Measurements from ENCODE around the gene SUN3. TPM values are rescaled to one million over a fixed set of nuclear protein-coding genes. Genes with fewer than 3 reads are reported as not detected.

SUN3 gene
- total and polyA plus RNA-seq, 7 donors = 0.16 TPM; not detected in 6

GRCh38 chr7:47940088-47941013 lies 88.6 kb downstream of the SUN3 start:
- H3K9me3 ChIP-seq = no peaks in the 10 kb centered on the region
- 22 to 65% methylated on average over 14 of the region's 14 CpGs for WGBS, 2 donors
- TF ChIP-seq POLR2A (IDR thresholded peaks at IDR 0.05) = no peak
- no peak for TF ChIP-seq CTCF (IDR thresholded peaks at IDR 0.05)
- no peak for TF ChIP-seq POLR2AphosphoS5 (IDR thresholded peaks at IDR 0.05)
- no peak for TF ChIP-seq EP300 (IDR thresholded peaks at IDR 0.05)
- intact Hi-C loops (cut with DNase I) = no loop called here
- DNase-seq = no peak
- no peak overlapping the region for H3K4me3 ChIP-seq
- no peaks in the 10 kb centered on the region for H3K4me1 ChIP-seq
- H3K36me3 ChIP-seq = no peaks in the 10 kb centered on the region
- no peaks in the 10 kb centered on the region for H3K27me3 ChIP-seq
- H3K27ac ChIP-seq = peak overlapping the region; percentile 49 to 73 (median 52)

- Histone ChIP-seq H3K36me3 (no peaks in the 10 kb centered on the region), H3K27ac (peak overlapping the region in 1 of 4 donors; percentile 73), H3K27me3 (no peaks in the 10 kb centered on the region), H3K9me3 (no peaks in the 10 kb centered on the region), H3K4me1 (no peaks in the 10 kb centered on the region), H3K4me3 (no peak overlapping the region)
- intact Hi-C loops (cut with DNase I) = no loop called here
- no peak for DNase-seq
- no peak for TF ChIP-seq POLR2AphosphoS5 (IDR thresholded peaks at IDR 0.05)
- TF ChIP-seq CTCF (IDR thresholded peaks at IDR 0.05) = no peak
- 94% methylated on average over 7 of the region's 7 CpGs for WGBS, 2 donors
Observed at GRCh38 chr7:47939425-47940036, 89.4 kb downstream of the SUN3 start.

GRCh38 chr7:47938574-47939165 lies 90.2 kb downstream of the SUN3 start:
- H3K4me3 ChIP-seq = no peak overlapping the region
- DNase-seq = no peak
- H3K27me3 ChIP-seq = no peaks in the 10 kb centered on the region
- TF ChIP-seq POLR2A (IDR thresholded peaks at IDR 0.05) (no peak), EP300 (IDR thresholded peaks at IDR 0.05) (no peak), POLR2AphosphoS5 (IDR thresholded peaks at IDR 0.05) (no peak), CTCF (IDR thresholded peaks at IDR 0.05) (no peak)
- H3K36me3 ChIP-seq = no peaks in the 10 kb centered on the region
- H3K27ac ChIP-seq = no peak overlapping the region
- no peaks in the 10 kb centered on the region for H3K4me1 ChIP-seq
- intact Hi-C loops (cut with DNase I) = no loop called here
- no peaks in the 10 kb centered on the region for H3K9me3 ChIP-seq
- WGBS, 2 donors = 86 to 87% methylated on average over 6 of the region's 6 CpGs

GRCh38 chr7:47937711-47938573 lies 91.0 kb downstream of the SUN3 start:
- WGBS, 2 donors = 83 to 89% methylated on average over 11 of the region's 11 CpGs
- intact Hi-C loops (cut with DNase I) = no loop called here

More at GRCh38 chr7:47937711-47938573, 91.0 kb downstream of the SUN3 start:
- TF ChIP-seq CTCF (IDR thresholded peaks at IDR 0.05) (no peak), EP300 (IDR thresholded peaks at IDR 0.05) (no peak), POLR2AphosphoS5 (IDR thresholded peaks at IDR 0.05) (no peak), POLR2A (IDR thresholded peaks at IDR 0.05) (no peak)
- no peak for DNase-seq
- Histone ChIP-seq H3K36me3 (no peaks in the 10 kb centered on the region), H3K9me3 (no peaks in the 10 kb centered on the region), H3K4me1 (no peaks in the 10 kb centered on the region), H3K27me3 (no peaks in the 10 kb centered on the region), H3K27ac (no peak overlapping the region), H3K4me3 (no peak overlapping the region)
